Lower leg skin (tissue), 3 donors: ENCODE data around the gene SIX6.

ENCODE experiments used
- CTCF ChIP-seq, 3 donors: fragments of 450-650 bp; IDR thresholded peaks; one replicate each; pipeline ENCODE4 v1.5.1; 2016; ENCODE audit warnings: antibody characterized with exemption in 3 of 3, mild to moderate bottlenecking in 3 of 3, moderate library complexity in 2 of 3
- POLR2A ChIP-seq, 2 donors: fragments of 450-650 bp; IDR thresholded peaks; one replicate each; pipeline ENCODE4 v1.6.1; 2016 to 2017; ENCODE audit warnings: antibody characterized with exemption in 2 of 2, mild to moderate bottlenecking in 1 of 2, moderate library complexity in 1 of 2

- TF ChIP-seq CTCF (IDR thresholded peaks at IDR 0.05) (no peak), POLR2A (IDR thresholded peaks at IDR 0.05) (no peak)
Observed at GRCh38 chr14:60514378-60514740, 5.4 kb downstream of the SIX6 start.
